GM04503 (cell line): ENCODE results near the gene STUM.

Experiments
- DNase-seq: peaks from one replicate; pipeline ENCODE4 v3.0.0-alpha.2; 2012; ENCODE audit warnings: low read depth

Gene STUM

DNA sequence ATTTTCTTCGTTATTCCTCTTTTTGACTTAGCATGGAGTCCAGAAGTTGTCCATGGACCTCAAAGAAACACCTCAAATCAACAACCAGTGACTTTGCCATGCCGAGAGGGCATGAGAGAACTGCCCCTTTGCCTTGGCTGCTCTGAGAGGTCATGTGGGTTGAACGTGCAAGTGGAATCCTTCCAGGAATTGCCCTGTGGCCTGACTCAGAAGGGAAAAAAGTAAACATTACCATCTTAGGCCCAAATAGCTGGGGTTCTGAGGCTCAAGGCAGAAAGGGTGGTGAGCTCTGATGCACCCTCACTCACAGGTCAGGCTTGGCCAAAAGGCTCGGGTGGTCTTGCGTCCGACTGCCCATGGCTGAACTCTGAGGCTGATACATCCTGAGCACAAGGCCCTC is 15.1 kb downstream of the STUM start:
- no peak for DNase-seq

DNA sequence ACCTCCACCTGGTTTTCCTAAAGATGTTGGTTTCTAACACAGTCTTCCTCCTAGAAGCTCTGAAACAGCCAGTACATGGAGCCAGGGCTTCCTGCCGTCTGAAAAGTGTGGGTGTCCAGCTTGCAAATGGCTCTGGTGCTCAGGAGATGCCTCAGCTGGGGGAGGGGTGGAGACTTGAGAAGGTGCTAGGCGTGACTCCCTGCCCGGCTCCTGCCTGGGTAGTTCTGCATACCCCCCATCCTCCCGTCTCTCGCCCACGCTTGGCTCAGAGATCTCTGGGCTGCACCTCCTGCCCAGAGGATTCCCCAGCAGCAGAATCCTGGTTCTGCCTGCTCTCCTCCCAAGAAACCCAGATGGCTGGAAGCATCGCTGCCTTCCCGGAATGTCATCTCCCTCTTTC is 16.9 kb downstream of the STUM start:
- no peak for DNase-seq

DNA sequence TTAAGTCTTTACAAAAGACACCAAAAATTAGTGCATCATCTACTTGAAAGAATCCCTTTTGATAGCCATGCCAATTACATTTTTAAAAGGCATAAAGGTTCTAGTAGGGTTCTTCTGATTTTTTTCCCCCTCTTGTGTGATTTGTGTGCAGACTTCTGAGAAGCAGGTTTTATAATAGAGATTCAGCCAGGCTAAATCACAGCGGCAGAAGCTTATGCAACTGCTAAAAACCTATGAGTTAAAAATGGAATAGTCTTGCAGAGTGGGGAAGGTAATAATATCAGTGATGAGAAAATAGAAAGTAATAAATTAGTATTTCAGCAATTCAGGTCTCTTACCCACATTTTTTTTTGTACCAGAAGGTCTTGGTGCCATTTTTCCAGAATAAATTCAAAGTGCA is 17.7 kb downstream of the STUM start:
- DNase-seq, result no peak

DNA sequence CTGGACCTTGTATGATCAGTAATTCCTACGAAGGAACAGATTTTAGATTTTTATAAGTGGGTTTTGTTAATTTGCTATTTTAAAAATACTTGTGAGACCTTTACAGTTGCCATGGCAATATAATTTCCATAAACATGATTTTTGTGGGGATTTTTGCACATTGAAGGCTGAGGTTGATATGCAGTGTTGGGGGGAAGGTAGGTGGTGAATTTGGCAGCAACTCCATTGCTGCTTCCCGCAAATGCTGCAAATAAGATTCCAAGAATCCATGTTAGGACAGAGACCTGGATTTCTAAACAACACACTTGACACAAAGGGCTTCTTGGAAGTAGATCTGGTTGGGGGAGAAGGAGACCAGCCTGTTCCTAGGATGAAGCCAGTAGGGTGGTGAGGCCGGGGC is 18.2 kb downstream of the STUM start:
- DNase-seq, result no peak

DNA sequence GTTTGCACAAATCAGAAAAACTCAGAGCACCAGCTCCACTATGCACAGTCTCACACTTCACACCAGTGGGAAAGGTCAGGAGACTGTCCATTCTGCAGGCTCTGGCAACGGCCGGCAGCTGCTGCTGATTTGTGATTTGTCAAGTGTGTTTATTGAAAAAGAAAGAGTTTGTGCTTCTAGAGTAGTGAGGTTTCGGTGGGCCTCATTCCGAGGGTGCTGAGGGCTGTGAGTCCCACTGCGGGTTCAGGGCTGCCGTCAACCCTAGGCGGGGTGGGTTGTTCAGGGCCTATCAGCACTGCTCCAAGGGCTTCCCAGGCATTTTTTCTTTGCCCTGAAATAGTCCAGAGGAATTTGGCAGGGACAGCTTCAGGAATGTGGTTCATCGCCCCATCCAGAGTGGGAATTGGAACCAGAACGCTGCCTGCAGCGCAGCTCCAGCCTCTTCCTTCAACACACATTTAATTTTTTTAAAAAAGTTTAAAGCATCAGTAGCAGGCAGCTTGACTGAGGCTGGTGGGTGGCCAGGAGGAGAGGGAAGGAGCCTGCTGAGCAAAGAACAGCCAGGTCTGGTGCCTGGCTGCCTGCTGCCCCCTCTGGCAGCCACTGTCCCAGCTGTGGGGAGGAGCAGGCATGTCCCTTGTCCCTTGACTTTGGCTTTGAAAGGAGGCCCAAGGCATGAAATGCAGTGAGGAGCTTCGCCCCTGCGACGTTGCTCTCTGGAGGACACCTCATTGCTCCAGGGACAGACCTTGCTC is 19.7 kb downstream of the STUM start:
- no peak for DNase-seq

DNA sequence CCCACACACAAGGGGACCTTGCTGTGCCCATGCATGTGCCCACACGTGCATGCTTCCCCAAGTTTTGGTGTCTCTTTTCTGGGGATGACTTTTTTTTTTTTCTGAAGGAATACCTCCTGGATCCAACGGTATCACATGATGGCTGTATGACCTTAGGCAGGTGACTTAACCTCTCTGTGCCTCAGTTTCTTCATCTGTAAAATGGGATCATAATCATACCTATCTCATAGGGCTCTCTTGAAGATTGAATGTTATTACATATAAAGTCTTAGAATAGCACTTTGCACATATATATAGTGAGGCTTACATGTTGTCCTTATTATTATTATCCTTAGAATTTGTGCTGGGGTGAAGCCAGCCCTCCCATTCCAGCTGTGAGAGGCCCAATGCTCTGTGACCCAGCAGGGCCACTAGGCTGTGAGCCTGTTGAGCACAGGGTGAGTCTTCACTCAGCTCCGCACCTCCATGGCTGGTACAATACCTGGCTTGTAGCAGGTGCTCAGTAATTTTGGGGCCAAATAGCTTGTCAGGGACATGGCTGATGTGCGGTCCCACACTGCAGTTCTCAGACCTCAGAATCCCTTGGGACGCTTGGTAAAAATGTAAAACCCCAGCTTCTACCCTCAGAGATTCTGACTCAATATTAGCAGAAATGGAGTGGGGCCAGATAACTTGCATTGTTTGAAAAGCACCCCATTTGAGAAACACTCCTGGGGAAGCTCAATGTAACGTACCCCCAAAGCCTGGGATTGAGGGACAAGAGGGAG is 20.6 kb downstream of the STUM start:
- DNase-seq, result no peak

DNA sequence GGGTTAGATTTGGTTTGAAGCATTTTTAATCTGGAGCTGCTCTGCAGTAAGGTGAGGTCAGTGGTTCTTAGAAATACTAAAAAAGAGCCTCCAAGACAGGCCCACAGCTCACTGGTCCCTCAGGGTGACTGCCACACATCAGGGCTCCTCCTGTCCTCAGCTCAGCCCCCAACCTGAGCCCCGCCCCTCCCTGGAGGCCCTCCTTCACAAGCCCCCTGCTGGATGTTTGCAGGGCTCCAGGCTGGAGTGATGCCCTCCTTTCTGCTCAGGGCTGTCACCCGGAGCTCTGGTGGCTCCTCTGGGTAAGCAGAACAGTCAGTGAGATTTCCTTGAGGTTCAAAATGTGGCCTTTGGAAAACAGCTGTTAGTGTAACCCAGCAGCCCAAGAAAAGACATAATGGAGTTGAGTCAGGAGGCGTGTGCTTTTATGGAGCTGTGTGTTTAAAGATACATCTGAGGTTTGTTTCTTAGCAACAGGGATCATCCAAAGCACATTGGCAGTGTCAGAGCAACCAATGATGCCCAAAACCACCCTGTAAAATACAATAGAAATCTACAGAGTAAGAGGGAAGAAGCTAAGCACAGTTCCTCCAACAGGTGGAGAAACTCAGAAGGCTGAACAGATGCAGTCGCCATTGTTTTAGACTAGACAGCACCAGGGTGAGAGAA is 21.4 kb downstream of the STUM start:
- DNase-seq, result no peak

DNA sequence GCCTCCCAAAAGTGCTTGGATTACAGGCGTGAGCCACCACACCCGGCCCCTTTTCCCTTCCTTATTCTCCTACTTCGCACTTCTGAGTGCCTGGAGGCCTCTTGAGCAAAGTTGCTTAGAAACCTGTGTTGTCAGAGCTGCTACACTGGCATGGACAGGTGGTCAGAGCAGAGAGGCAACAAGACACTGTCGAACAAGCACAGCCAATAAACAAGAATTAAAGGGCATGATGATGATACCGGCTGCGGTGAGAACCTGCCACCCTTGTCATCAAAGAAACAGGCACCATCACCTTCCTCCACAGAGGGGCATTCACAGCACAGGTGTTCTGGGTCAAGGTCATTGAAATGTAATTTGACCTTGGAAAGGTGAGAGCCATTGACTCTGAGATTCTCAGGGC is 23.3 kb downstream of the STUM start:
- no peak for DNase-seq

DNA sequence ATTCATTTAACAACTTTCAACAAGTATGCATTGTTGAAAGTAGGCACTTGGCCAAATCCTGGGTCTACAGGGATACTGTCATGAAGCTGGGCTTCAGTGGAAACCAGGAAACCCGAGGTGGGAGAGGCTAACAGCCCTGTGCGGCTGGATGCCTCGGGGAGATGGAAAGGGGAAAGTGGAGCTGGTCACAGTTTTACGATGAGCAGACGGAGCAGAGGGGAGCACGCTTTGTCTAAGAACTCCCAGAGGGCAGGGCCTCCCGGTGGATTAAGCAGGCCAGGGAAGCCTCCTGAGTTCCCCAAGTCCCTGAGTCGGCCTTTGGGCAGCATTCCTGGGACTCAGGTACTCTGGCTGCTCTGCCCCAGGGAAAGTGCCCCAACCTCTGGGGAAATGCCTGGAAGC is 23.8 kb downstream of the STUM start:
- no peak for DNase-seq

DNA sequence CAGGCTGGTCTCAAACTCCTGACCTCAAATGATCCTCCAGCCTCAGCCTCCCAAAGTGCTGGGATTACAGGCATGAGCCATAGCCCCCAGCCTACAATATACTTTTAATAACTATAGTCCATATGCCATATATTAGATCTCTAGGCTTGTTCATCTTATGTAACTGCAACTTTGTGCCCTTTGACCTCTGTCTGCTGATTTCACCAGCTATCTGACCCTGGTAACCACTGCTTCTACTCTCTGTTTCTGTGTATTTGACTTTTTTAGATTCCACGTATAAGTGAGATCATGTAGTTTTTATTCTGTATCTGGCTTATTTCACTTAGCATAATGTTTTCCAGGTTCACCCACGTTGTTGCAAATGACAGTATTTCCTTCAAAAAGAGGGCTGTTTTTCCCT is 25.5 kb downstream of the STUM start:
- no peak for DNase-seq

DNA sequence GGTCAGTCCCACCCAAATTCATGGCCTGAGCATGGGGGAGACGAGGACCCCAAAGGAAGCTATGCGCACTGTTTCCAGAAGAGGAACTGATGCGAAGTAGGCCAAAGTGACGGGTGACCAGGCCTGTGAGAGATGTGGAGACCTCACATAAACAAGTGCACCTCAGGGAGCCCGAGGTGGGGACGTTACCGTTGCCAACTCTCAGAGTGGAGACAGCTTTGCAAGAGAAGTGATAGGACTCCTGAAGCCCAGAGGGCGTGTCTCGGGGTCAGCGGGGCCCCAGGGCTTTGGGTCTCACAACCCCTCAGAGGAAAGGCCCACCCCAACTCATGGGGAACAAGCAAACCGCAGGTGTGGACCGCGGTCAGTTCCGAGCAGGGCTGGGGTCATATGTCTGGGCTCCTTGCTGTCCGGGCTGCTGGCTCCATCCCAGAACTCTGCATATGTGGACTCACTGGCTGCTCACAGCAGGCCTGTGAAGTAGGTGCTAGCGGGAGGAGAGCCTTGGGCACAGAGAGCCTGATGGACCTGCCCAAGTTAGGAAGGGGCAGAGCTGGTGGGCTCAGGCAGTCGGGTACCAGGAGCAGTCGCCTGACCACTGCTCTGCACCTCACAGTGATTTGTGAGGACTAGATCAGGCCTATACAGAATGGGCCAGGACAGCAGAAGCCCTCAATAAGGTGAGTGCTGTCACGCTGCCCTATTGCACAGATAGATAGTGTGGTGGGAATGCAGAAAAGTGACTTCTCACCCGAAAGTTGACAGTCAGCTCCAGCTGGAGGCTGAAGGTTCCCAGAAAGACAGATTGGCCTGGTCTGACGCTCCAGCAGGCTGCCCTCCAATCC is 26.2 kb downstream of the STUM start:
- no peak for DNase-seq

DNA sequence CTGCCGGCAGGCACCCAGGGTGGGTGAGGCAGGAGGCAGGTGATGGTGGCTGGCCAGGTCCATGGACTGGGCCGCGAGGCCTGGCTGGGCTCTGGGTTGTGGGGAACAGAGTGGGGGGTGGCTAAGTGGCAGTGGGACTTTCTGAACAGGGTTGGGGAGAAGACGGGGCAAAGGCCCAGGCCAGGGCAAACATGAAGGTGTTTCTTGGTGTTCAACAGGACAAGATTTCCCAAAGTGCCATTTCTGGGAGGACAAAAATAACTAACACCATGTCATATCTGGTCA is 26.8 kb downstream of the STUM start:
- no peak for DNase-seq

DNA sequence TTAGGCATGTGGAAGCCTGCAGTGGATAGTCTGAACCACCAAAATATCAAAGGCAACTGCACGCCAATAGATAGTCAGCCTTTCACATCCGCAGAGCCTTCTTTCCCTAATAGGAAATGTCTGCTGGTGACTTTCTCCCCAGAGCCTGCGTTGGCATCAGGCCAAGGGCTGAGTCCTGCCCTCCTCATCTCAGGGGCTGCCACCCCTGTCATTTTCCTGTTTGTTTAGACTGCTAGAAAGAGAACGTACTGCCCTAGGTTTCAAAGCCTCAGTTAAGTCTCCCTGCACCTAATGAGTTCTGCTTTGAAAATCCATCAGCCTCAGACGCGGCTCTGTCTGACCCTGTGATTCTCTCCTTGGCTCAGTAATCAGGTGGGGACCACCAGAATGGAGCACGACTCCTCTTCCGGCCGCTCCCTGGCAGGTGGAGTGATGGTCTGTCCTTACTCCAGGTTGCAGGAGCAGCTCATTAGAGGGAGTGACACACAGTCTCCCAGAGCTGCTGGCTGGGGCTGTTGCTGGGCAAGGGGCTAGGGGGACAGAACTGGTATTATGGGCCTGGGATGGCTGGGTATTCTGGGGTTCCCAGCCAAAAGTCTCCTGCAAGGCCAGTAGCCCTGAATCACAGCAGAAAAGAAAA is 27.3 kb downstream of the STUM start:
- no peak for DNase-seq

DNA sequence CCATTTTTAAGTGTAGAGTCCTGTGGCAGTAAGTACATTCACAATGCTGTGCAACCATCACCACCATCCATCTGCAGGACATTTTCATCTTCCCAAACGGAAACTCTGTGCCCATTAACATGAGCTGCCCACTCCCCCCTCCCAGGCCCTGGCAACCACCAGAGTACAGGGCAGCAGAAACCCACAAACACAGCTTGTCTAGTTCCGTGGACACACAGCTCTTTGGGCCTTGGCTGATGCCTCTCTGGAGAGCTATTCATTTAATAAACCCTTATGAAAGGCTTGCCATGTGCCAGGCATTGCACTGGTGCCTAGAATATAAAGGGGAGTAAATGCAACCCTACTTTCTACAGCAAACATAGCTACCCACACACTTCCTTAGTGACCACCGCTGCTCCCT is 28.0 kb downstream of the STUM start:
- DNase-seq, result no peak

DNA sequence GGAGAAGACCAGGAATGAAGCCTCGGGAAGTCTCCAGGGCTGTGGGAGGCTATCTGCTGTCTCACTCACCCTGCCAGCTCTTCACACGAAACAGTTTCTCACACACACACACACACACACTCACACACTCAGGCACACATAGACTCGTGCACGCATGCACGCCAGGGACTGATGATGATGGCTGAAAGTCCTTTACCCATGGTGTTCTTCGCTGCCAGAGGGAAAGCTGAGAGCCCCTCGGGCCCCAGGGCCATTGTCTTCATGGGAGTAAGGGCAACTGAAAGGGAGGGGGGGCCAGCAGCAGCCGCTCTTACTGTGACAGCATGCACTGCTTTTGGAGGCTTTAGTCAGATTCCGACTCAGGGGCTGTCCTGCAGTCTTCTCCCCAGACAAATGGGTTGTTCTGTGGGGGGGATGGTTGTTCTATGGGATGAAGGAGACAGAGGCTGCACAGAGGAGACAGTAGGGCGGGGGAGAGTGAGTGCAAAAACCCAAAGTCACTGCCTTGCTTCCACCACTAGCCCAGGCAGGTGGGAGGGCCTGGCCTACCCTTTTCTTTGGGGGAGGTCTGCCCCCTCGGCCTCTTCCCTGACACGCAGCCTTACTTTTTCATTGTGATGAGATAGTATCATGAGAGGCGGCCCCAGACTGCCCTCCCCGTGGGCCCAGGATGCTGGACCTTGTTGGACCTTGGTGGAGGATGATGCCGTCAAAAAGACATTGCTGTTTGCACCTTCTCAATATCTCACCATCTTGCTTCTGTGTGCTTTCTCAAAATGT is 29.0 kb downstream of the STUM start:
- DNase-seq, result no peak

DNA sequence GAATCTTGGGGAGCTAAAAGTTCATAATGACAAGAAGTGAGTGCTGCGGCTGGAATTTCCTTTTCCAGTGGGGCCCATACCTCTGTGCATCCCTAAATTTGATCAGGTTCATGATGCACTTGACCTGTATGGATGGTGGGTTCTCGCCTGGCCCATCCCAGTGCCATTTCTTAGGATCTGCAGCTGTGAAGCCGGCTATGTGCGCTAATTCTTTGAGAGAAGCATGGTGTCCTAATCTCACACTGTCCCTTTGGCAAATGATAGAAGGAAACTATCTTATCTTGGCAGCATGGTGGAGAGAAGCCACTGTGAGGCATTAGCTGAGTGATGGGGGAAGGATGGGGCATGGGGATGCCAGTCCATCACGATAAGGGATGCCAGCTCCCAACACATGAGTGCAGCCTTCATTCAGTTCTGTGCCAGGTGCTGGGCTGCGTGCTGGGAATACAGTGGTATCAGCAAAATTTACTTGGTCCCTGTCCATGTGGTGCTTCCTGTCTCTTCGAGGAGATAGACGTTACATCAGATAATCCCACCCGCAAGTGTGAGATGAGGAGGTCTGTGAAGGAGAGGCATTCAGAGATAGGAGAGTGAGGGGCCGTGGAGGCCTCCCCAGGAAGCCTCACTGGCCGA is 30.5 kb downstream of the STUM start:
- DNase-seq, result no peak

DNA sequence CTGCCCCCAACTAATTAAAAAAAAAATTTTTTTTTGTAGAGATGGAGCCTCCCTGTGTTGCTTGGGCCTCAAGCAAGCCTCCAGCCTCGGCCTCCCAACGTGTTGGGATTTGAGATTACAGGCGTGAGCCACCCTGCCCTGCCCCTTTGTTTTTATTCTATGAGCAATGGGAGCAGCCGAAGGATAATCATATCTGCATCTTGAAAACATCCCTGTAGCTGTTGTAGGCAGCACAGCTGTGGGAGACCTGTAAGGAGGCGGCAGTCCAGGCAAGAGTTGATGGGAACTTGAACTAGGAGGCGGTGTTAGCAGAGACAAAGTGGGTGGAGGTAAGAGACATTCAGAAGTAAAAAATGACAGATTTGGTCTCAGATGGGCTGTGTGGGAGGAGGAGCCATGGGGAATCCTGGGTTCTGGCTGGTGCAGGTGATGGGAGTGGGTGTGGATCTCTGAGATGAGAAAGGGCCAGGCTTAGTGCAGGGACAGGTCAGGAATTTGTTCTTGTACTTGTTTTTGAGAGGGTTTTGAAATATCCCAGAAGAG is 31.3 kb downstream of the STUM start:
- no peak for DNase-seq

DNA sequence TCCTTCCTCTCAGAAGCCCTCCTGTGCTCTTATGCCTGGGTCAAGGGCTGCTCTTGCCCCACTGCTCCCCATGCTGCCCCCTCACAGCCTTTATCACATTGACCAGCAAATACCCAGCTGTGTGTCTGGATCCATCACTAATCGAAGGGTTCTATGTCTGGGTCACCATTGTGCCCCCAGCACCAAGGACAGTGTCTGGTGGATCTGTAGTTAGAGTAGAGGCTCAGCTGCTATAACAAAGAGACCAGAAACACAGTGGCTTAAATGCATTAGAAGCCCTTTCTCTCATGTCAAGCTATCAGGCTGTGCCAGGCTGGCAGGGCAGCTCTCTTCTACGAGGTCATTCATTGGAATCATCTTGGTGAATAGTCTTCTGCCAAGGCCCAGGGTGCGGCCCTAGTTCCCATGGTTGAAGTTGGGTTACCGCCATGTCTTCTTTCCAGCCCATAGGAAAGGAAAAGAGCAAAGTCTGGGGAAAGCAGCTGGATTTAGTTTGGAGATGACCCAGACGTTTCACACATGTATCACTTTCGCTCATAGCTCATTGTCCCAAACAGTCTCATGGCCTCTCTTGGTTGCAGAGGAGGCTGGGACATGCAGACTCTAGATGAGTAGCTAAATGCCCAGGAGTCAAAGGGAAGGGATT is 32.2 kb downstream of the STUM start:
- DNase-seq, result no peak

DNA sequence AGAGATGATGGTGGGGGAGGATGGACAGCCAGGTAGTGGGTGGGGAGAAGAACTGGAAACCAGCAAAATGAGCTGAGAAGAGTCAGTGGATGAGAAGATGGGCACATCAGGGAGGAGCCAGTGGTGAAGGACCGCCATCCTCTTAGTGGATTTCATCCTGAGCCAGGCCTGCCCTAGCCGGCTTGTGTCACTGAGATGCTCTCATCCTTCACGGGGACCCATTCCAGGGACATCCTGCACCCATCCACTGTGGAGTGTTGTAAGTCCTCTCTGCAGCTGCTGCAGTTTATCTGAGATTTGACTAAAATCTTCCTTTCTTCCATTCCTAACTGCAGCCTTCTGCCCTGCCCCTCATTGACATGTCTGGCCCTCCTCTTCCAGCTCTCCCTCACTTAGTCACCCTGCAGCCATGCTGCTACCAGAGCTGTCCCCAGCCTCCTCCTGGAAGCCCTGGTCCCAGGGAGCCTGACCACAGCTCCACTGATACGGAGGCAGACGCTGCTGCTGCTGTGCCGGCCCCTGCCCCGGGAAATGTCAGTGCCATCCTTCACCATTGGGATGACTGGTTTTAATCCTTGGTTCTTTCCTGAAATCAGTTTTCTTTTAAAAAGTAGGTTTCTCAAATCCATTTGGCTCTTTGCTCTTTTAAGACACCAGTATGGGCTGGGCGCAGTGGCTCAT is 33.2 kb downstream of the STUM start:
- no peak for DNase-seq
